Measurements from ENCODE around the gene SORCS1.

DNA sequence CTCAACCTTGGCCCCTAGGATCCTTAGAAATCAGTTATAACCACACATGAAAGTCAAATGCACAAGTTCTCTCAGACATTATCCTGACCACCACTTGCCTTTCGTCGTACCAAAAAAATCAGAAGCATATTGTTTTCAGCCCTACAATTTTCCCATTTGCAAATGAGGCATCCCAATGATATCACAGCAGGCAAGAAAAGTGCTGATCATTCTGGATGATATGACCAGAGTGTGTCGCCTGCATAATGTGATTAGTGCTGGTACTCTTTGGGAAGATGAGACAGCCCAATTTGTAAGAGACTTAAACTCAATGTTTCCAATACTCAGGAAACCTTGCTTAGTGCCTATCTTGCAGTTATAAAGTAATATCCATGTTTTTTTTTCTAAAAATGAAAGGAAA is 168.0 kb downstream of the SORCS1 start:
- TF ChIP-seq, protein P1, sequence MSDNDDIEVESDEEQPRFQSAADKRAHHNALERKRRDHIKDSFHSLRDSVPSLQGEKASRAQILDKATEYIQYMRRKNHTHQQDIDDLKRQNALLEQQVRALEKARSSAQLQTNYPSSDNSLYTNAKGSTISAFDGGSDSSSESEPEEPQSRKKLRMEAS (IDR thresholded peaks at IDR 0.05), result no peak
- no peak for TF ChIP-seq RAD21 (IDR thresholded peaks at IDR 0.05; ENCODE audit: low read depth)
- TF ChIP-seq, protein P2, sequence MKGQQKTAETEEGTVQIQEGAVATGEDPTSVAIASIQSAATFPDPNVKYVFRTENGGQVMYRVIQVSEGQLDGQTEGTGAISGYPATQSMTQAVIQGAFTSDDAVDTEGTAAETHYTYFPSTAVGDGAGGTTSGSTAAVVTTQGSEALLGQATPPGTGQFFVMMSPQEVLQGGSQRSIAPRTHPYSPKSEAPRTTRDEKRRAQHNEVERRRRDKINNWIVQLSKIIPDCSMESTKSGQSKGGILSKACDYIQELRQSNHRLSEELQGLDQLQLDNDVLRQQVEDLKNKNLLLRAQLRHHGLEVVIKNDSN (IDR thresholded peaks at IDR 0.05), result no peak
- TF ChIP-seq TAF1 (IDR thresholded peaks at IDR 0.05; ENCODE audit: low read depth), result no peak
- no peak for TF ChIP-seq EP300 (IDR thresholded peaks at IDR 0.05; ENCODE audit: borderline replicate concordance)

Measured in Ishikawa (cell line).